Amygdala (tissue), 56 donors: ENCODE measurements around the gene KMT2E.

Experiments
- DNase-seq, 56 donors: peaks; one replicate each; lab custom pipeline; 2025; lab: John Stamatoyannopoulos, UW

KMT2E gene

DNA sequence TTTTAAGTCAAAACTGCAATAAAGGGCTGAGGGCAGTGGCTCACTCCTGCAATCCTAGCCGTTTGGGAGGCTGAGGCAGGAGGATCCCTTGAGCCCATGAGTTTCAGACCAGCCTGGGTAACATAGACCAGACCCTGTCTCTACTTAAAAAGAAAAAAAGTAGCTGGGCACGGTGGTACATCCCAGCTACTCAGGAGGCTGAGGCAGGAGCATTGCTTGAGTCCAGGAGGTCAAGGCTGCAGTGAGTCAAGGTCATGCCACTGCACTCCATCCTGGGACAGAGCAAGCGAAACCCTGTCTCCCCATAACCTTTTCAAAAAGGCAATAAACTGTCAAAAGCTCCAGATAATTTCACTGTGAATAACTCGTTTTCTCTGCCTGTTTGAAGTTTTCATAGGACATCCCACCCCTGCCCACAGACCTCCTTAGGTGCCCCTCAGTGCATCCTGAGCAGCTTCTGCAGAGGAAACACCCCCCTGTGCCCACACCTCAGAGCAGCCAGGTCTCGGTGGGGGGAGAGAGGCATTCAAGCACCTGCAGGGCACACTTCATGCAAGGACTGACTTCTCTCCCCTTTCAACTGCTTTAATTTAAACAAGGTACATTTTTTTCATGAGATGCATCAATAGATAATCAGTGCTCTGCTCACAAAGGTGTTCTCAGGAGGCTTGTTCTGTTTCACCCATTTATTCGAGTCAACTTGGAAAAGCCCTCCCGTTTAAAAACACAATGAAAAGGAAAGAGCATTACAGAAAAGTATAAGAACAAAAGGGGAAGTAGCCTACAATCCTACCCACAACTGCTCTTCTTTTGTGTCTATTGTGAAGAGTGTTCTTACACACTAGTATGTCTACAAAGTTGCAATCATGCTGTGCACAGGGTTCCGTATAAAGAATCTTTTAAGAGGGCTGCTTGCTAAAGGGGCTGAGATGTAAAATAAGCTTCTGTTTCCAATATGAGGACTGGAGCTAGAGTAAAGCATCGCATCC is 104.9 kb downstream of the KMT2E start:
- DNase-seq = no peak

DNA sequence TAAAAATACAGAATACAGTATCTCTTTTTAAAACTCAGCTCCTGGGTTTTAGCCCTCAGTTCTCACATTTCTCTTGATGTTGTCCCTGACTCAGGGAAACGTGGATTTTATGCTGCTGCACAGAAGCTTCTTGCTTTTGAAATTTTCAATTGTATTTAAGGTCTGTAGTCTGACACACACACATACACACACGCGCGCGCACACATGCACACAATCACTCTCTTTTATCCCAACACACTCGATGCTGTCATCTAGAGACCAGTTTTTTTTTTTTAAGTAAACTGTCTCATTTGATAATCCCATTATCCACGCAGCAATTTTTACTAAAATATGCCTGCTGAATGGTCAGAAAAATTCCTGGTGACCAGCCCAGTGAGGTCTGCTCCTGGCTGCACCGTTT is 108.6 kb downstream of the KMT2E start:
- DNase-seq = peak in 6 of 56 donors; percentile 14 to 42 (median 26)

DNA sequence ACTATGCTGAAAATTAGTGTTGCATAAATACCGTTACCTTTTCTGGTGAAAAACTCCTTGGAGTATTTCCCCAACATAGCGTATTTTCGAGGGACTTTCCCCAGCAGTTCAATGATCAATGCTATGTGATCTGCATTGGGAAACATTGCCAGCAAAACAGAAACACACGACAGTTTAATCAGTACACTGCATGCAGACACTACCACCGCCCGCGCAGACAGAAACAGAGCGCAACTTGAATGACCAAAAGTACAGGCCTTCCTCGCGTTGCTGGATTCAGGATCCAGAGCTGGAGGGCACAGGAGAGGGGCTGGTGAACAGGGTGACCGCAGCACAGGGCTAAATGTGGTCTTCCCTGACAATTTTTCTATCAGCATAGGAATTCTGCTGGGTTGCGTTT is 111.7 kb downstream of the KMT2E start:
- DNase-seq = no peak

DNA sequence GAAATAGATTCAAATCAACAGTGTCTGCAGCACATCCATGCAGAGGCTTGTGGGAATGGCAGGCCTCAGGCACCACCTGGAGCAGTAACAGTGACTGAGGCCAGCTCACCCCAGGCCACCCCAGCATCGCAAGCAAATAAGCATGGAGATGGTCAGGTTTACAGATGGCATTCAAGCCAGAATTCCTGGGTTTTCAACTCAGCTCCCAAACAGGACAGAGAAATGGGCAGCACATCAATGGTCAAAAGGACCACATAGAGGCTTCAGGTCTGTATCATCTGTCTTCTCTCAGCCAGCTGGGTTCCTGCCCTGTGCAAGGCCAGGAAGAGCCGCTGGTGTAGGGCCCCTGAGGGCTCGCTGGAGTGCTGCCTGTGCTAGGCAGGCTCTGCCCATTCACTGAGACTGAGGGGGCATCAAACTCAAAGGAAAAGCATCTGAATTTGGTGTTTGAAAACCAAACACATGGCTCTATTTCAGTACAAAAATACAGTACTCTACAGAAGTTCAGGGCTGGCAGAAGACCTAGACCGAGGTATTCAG is 112.5 kb downstream of the KMT2E start:
- no peak for DNase-seq

DNA sequence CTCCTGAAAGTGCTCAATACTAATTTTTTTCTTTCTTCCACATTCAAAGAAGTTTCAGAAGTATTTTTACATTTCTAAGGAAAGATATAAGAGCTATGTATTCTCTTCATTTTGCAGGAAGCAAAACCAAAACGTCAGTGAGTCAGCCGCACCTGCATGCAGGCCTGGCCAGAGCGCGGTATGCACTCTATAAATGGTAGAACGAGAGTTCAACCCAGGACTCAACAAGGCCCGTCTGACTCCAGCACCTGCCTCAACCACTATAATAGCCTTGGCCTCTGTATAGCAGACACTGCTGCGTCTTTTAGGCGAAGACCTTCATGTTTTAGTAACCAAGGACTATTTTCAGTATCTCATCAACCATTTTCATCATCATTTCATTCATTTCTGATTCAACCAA is 113.2 kb downstream of the KMT2E start:
- no peak for DNase-seq

DNA sequence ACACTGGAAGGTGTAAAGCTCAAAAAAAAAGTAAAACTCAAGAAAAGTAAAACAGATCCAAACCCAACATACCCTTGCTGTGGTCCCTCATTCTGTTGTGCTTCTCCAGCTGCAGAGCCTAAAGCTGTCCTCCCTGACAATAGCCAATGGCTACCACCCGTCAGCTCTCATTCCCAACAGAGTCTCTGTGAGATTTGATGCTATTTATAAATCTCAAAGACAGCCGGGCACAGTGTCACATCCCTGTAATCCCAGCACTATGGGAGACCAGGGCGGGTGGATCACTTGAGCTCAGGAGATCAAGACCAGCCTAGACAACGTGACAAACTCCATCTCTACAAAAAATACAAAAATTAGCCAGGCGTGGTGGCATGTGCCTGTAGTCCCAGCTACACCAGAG is 116.0 kb downstream of the KMT2E start:
- peak in 12 of 56 donors; percentile 14 to 65 (median 39) for DNase-seq

DNA sequence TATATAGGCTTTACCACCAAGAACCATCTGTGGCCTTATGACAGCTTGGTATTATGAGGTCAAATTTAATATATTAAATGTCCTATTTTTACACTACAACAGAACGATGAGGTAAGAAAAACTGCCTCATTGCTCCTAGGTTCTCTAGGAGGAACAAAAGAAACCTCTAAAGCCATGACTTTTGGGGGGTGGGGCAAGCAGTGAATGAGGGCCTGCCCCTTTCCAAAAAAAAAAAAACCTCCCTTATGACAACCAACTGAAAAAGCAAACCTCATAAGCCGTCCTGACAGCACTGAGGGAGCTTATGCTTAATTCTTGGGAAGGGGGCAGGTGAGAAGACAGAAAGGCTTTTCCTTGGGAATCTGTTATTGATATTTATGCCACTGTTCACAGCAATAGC is 116.6 kb downstream of the KMT2E start:
- no peak for DNase-seq

DNA sequence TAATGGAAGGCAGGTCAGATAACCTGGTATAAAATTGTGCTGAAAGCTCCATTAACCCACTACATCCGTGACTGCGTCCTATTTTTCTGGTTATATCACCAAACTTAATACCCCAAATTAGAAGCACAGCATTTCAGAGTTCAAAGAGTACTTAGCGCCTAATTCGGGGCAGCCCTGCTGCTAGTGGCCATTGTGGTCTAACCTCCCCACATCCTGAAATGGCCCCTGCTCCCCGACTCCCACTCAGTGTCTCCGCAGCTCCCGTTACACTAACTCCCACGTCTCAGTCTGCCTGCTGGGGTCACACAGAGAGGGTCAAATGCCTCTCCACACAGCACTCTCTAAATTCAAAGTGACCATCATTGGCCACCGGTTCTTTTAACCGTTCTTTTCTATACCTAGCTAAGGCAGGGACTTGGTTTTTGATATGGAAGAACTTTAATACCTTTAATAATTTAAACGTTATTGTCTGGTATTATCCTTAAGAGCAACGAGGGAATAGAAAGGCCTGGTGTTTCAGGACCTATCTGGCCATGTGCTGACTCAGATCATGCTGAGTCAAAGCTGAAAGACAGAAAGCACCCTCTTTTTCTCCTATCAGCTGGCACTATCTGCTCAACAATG is 117.1 kb downstream of the KMT2E start:
- DNase-seq = no peak

DNA sequence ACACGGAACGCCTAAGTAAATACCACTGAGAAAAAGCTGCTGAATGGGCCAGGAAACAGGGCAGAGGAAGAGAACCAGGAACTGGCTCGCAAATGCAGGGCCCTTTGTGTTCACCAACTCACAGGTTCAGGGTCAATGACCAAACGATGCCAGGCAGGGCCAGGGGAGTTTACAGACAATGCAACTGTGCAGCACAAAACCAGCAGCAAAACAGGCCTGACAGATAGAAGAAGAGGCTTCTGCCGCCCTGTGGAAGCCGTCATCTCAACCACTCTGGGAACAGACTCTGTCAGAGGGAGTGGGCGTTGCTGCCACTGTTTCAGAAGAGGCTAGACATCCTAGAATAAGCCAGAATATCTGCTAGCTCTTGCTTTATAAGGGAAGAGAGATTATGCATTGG is 117.9 kb downstream of the KMT2E start:
- peak in 23 of 56 donors; percentile 13 to 60 (median 32) for DNase-seq

DNA sequence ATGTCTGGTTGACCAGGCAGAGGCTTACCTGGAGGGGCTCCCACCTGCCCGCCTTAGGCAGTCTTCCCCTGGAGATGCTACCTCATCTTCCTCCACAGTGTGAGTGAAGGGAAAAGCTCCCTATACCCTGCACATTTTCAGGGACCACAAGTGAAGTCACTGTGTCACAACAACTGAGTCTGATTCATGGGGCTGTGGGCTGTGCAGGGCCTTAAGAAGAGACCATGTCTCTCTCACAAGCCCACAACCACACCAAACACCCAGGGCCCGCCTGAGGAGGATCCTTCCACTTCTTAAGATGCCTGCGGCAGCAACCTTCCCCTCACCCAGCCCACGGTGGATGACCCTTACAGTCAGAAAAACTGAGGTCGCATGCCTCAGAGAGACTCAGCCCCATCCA is 118.3 kb downstream of the KMT2E start:
- DNase-seq = no peak

DNA sequence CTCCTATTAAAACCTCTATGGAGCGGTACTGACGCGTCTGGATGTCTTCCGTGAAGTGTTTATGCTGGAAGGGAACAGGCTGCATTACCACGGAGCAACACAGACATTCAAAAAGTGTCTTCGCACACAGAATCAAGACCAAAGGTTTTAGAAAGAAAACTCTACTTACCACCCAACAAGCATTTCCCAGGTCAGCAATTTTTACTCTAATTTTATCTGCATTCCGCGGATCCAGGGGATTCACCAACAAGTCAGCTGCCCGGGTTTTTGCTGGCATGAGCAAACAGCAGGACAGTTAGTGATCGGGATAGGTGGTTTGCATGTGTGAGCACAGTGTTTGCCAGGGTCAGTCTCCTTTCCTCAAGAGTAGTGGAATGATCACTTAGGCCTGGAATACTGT is 118.8 kb downstream of the KMT2E start:
- DNase-seq = no peak

DNA sequence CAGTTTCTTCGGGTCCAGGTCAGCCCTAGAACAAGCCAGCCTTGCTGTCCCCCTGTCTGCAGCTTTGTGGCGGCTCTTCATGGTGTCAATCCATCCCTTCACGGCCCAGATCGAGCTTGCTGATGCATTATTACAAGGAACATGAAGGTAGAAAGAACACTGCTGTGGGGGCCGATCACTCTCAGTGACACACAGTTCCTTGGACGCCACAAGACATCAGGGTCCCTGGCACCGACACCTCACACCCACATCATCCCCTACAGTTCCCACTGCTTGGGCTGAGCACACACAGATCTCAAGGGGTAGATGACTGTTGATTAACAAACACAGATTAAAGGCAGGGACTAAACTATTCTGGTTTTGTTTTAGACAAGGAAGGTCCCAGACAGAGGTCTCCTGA is 119.4 kb downstream of the KMT2E start:
- DNase-seq = no peak

DNA sequence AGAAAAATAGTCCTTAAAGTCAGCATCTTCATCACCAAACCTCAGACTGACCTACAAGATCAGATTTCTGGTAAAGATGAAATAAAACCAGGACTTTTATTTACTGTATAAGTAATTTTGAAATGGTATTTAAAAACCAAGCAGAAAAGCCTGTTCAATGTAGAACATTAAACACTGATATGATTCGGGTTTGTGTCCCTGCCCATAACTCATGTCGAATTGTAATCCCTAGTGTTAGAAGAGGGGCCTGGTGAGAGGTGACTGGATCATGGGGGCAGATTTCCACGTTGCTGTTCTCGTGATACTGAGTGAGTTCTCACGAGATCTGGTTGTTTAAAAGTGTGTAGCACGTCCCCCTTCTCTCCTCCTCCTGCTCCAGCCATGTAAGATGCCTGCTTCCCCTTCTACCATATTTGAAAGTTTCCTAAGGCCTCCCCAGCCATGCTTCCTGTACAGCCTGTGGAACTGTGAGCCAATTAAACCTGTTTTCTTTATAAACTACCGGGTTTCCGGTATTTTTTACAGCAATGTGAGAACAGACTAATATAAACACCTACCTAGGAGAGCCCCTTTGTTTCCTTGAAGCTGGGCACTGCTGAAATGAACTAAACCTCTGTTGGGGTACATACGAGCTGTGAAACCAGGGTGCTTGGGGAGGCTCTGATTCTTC is 120.1 kb downstream of the KMT2E start:
- DNase-seq = no peak

DNA sequence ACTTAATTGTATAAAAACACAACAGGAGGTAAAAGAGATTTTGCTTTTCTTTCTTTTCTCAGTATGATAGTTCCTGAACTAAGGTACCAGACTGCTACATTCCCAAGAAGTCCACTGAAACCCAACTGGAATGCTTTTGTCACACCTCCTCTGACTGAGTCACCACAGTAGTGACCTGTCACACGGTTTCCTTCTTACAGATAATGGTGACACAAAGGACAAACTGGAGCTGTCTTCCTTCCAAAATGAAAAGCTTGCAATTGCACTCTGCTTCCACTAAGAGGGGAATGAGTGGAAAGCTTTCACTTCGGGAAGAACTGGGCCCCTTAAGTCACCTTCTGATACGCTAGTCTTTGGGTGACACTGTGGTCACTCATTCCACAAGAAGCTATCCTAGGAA is 122.2 kb downstream of the KMT2E start:
- no peak for DNase-seq

DNA sequence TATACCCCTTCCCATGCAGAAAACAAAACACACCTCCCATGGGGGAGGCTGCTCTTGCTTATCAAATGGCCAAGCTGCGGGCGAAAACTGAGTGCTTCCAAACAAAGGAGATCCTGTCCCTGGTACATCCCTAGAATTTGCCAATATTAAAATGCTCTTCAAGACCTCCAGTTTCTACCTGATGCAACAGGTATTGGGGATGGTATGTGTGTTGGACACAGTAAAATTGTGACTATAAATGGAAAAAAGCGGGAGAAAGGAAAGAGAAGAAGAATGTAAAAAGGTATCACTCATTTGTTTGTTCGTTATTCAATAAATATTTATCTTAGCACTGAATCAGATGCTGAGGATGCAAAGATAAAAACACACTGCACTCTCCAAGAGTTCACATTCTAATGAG is 123.9 kb downstream of the KMT2E start:
- no peak for DNase-seq

DNA sequence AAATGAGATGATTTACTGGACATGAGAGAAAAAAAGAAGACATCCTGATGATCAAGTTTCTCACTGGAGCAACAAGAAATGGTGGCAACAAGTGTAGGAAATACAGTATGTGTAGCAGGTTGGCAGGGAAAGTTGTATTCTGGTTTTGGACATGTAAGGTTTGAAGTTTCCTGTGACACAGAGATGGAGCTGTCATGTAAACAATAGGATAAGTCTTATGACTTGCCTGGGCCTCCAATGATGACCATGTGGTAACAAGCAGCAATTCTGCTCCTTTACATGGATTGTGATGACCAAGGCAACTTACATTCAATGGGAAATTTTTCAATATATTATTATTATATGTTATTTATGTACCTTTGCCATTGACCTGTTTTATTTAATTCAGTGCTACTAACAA is 125.4 kb downstream of the KMT2E start:
- no peak for DNase-seq

DNA sequence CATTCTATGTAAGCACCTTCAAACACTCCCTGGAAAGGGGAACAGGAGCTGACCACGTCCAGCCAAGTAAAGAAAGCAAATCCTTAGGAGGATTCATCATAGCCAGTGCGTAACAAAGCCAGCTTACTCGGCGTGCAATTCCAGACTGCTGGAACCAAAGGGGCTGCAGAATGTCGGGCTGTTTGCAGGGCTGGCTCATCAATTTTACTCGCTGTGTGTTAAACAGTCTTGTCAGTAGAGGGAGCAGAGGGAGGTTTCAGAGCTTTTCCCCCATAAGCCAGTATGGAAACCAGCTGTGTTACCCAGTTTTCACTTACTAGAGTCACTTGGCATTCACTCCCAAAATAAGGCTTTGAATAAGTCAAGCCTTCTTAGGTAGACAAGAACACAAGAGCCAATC is 127.1 kb downstream of the KMT2E start:
- DNase-seq = peak in 2 of 56 donors; percentile 10

DNA sequence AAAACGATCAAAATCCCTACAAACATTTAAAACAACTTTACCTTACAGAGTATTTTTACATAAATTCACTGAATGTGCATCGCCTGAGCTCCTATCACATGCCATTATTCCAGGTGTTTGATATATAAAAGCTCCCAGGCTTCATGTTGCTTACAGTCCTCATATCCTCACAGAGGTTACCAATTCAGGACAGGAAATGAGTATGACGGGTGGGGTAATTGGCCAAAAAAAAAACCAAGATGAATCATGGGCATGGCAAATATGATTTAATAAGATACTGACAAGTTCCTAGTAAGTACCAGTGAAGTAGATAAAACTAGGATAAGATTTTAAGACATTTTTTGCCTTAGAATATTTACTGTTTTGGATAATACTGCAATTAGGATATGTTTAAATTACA is 135.8 kb downstream of the KMT2E start:
- no peak for DNase-seq

DNA sequence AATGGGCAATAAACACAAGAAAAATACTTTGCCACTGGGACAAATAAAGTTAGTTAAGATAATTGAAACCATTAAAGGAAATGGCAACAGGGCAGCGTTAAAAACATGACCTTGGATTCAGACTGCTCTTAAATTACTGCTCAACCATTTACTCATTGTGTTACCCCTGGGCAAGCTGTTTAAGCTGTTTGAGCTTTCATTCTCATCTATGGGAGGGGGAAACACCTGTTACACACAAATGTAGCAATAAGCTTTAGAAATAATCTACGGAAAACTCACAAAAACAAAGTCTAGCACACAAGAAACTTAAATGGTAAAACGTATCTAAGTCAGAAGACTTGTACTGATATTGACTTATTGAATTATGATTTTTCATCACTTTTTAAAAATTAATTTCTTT is 137.1 kb downstream of the KMT2E start:
- no peak for DNase-seq

DNA sequence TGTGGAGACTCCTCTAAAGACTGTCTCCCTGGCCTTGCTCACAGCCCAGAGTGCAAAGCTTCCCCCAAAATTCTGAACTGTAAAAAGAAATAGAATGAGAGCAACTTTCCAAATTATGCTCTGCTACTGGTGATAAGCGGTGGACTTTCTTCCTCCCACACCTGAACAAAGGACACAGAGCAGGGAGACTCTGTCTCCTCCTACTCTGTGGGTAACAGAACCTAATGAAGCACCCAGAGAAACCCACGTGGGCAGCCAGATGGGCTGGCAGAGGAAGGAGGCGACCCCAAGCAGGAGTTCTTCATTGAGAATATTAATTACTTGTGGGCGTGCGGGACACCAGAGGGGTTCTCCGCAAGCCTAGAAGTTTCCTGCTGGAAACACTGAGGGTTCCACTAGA is 139.5 kb downstream of the KMT2E start:
- DNase-seq = no peak

DNA sequence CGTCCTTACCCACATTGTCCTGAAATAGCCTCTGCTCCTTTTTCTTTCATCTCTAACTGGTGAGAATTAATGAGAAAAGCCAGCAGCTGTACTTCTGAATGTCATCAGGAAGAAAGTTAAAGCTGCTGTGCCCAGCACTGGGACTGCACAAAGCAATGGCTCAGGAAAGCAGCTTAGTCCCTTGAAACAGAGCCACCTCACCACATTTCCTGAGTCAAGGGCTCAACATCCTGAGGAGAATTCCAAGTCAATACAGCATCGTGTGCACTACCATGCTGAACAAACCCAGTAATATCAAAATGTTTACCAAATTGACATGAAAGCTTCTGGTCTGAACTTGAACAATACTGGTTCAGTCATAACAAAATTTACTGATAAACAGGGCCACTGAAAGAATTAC is 140.1 kb downstream of the KMT2E start:
- no peak for DNase-seq
